ENCODE data around the gene SLC22A16. TPM values are rescaled to one million over a fixed set of nuclear protein-coding genes. Genes with fewer than 3 reads are reported as not detected.

The SLC22A16 gene
- total RNA-seq, 4 donors from 2014 or later = not detected

DNA sequence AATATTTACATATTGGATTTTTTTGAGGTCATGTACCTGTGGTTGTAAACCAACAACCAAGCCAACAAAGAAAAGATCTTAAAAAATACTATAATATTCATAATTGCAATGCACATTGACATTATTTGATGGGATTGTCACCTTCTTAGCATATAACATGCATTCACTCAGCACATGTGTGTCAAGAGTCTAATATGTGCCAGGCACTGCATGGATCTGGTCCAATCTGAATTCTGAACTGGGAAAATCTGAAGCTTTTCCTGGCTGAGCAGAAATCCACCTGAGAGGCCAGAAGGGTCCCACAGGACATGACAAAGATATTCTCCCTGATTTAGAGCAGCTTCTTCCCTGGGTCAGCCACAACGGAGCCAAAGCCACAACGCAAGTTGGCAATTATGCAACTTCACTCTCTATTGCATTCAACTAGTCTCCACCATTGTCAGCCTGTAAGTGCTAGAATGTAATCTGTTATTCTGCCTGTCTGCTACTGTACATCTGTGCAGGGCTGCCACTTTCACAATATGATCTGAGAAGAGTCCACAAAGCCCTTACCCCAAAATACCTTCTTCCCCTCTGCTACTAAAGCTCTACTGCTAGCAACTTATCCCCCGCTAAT, 44.0 kb downstream of the SLC22A16 start:
- WGBS, 2 donors = 82 to 84% methylated on average over 3 of the region's 3 CpGs
- H3K4me3 ChIP-seq = no peak overlapping the region
- H3K27ac ChIP-seq = no peak overlapping the region

GRCh38 chr6:110430741-110431140, 45.7 kb downstream of the SLC22A16 start:
- TF ChIP-seq CTCF (IDR thresholded peaks at IDR 0.05) (no peak), POLR2A (IDR thresholded peaks at IDR 0.05) (no peak), EP300 (IDR thresholded peaks at IDR 0.05) (no peak)
- no peak for DNase-seq (ENCODE audit: low spot score in 2 of 2)
- 79 to 91% methylated on average over 4 of the region's 4 CpGs for WGBS, 2 donors
- no peaks in the 10 kb centered on the region for H3K36me3 ChIP-seq
- no peaks in the 10 kb centered on the region for H3K4me1 ChIP-seq
- H3K4me3 ChIP-seq = no peak overlapping the region
- no peaks in the 10 kb centered on the region for H3K9me3 ChIP-seq
- H3K27me3 ChIP-seq = peaks cover 0 to 5% of the 10 kb centered on the region in 2 donors
- no peak overlapping the region for H3K27ac ChIP-seq

More for the DNA sequence above, 44.0 kb downstream of the SLC22A16 start:
- H3K27me3 ChIP-seq = peaks cover 0 to 5% of the 10 kb centered on the region in 2 donors
- H3K36me3 ChIP-seq = no peaks in the 10 kb centered on the region
- no peaks in the 10 kb centered on the region for H3K9me3 ChIP-seq
- TF ChIP-seq CTCF (IDR thresholded peaks at IDR 0.05) (no peak), EP300 (IDR thresholded peaks at IDR 0.05) (no peak)
- H3K4me1 ChIP-seq = no peaks in the 10 kb centered on the region
- no peak for DNase-seq (ENCODE audit: low spot score in 2 of 2)

- Histone ChIP-seq H3K27ac (no peak overlapping the region), H3K4me3 (no peak overlapping the region), H3K27me3 (peaks cover 0 to 5% of the 10 kb centered on the region in 2 donors), H3K9me3 (no peaks in the 10 kb centered on the region), H3K4me1 (no peaks in the 10 kb centered on the region), H3K36me3 (no peaks in the 10 kb centered on the region)
- no peak for DNase-seq (ENCODE audit: low spot score in 2 of 2)
- WGBS, 2 donors = 53 to 54% methylated on average over 5 of the region's 5 CpGs
- no peak for TF ChIP-seq CTCF (IDR thresholded peaks at IDR 0.05)
- TF ChIP-seq POLR2A (IDR thresholded peaks at IDR 0.05) = no peak
- no peak for TF ChIP-seq EP300 (IDR thresholded peaks at IDR 0.05)
These were observed 46.2 kb downstream of the SLC22A16 start for GRCh38 chr6:110430236-110430635.

DNA sequence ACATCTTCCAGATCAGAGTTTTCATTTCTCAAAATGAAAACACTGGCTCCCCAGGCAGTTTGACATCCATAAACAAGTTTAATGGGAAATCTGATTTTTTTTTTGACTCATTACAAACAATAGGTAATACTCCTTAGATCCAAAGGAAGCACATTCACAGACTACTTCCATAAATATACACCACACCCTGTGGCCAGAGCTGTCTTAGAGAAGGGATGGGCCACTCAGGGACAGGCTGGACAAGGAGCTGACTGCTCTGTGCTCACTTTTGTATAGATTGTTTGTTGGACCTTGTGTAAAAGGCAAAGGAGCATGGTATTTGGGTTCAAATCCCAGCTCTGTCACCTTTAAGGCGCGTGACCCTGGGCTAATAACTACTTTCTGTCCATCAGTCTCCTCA, 48.3 kb downstream of the SLC22A16 start:
- 91 to 96% methylated on average over 2 of the region's 2 CpGs for WGBS, 2 donors

More for the DNA sequence above, 48.3 kb downstream of the SLC22A16 start:
- Histone ChIP-seq H3K27ac (no peak overlapping the region), H3K9me3 (no peaks in the 10 kb centered on the region), H3K27me3 (peaks cover 0 to 5% of the 10 kb centered on the region in 2 donors), H3K36me3 (no peaks in the 10 kb centered on the region), H3K4me3 (no peak overlapping the region), H3K4me1 (no peaks in the 10 kb centered on the region)
- TF ChIP-seq EP300 (IDR thresholded peaks at IDR 0.05) (no peak), POLR2A (IDR thresholded peaks at IDR 0.05) (no peak), CTCF (IDR thresholded peaks at IDR 0.05) (no peak)
- no peak for DNase-seq (ENCODE audit: low spot score in 2 of 2)

Data from tibial nerve (tissue), 4 donors.